ENCODE results near the gene FRMPD4.
"Not testable (repeated sequence)": the region's sequence is repeated elsewhere in the genome, so short reads cannot be mapped to it uniquely, and the experiment has no call there.

The FRMPD4 gene

GRCh38 chrX:12446342-12447075 is 308.2 kb downstream of the FRMPD4 start:
- DNase-seq: no peak

DNA sequence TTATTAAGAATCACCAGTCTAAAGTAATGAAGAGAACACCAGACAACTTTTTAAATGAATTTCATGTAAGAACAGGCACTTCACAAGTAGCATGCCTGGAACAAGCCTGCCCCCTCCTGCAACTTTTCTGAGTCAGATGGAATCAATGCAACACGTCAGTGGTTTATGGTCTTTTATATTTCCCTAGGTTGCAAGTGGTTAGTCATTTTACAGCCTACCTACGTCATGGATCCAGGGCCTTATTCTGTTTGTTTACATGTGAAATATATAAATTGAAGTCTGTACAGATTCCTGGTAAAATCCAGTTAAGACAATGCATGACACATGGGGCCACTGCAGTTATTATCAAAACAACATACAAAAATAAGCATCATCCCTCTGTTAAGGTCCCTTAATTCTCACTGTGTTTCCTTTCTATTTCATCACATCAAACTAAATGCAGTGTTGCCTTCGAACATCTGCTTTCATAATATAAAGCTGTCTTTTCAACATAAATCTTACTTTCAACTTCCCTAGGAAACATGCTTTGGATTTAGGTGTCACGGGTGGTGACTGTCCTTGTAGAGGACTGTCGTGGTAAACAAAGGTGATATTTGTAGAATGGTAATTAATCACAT is 309.3 kb downstream of the FRMPD4 start:
- no peak for DNase-seq

DNA sequence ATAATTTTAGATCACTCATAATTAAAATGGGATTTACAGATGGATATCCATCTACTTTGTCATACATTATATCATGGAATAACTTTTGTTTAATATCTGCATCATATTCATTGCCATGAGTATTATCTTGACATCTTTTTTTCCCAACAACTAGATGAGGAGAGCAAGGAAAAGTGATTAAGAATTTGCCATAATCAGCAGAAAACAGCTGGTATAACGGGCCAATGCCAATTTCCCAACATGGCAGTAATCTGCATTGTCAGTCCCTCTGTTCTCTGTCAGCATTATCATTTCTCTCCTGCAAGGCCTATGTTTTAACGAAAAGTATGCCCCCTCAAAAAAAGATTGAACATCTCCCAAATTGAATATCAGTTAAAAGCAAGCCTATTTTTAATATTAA is 314.0 kb downstream of the FRMPD4 start:
- no peak for DNase-seq

- DNase-seq: no peak
Measured at GRCh38 chrX:12460929-12461328, 322.7 kb downstream of the FRMPD4 start.

DNA sequence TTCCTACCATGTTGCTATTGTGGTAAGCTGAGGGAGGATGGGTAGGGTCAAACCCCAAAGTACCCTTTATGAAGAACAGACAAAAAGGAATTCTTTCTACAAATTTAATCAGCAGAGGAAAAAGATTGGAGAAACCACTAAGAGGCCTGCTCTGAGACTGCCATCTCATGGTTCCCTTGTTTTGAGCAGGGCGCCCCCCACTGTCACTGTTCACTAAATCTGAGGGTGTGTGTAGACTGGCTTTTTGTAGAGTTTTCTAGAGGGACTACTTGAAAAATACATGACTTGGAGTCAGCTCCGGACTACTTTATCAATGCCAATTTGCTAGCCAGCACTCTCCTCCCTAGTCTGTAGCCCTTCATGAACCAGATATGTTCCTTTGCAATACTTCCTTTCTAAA is 324.8 kb downstream of the FRMPD4 start:
- no peak for DNase-seq

DNA sequence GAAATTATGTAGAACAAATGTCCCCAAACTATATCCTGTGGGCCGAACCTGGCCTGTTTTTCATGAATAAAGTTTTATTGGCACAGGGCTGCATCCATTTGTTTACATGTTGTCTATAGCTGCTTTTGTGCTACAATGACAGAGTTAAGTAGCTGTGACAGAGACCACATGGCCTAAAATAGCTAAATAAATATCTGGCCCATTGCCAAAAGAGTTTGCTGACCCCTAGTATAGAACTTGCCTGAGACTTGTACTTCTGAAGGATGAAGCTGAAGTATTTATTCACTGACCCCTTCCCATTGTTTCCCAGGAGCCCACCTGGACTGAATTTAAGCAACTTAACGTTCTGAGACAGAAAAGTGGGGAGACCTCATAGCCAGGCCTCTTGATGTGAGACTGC is 325.6 kb downstream of the FRMPD4 start:
- DNase-seq: no peak

GRCh38 chrX:12467321-12467720 is 329.0 kb downstream of the FRMPD4 start:
- DNase-seq: no peak

- DNase-seq: no peak
Measured at GRCh38 chrX:12469296-12469695, 331.0 kb downstream of the FRMPD4 start.

DNA sequence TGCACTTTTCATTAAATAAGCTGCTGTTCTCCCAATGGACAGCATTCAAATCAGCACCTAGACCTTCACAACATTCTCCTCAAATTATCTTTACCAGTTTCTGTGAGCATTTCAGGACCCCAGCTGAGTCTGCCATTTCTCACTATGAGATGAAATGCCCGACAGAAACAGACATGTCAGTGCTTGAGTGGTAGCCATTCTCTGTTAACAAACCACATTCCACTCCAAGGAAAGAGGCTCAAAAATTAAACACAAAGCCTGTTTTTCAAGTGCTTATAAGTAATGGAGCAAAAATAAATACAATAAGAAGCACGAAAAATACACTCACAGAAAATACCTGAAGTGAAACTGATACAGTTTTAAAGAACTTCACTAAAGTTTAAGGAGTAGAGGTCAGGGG is 332.8 kb downstream of the FRMPD4 start:
- no peak for DNase-seq

GRCh38 chrX:12480956-12481355 is 342.7 kb downstream of the FRMPD4 start:
- DNase-seq: no peak

DNA sequence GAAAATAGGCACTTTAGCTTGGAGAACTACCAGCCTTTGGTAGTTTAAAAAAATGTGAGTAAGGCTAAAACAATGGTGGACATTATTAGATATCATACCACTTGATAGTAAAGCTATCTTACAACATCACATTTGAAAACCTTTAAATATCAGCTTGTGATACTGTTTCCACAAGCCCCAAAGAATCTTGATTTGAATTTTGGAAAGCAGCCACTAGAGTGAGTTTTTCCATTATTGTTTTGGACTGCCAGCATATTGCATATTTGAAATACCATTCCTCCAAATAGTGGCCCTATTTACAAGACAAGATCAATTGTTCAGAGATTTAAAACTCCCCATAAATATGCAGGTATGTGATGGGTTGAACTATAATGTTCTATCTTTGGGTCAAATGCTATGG is 349.9 kb downstream of the FRMPD4 start:
- no peak for DNase-seq

DNA sequence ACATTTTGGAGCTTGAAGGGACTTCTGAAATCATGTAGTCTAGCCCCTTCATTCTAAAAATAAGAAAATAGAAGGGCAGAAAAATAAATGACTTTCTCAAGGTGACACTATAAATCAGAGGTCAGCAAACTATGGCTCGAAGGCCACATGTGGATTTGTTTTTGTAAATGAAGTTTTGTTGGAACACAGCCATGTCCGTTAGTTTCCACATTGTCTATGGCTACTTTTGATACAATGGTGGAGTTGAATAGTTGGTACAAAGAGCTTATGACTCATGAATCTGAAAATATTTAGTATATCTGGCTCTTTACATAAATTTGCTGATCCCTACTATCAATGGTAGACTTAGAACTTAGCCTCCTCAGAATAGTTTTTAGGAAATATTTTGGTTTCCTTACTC is 350.5 kb downstream of the FRMPD4 start:
- no peak for DNase-seq

DNA sequence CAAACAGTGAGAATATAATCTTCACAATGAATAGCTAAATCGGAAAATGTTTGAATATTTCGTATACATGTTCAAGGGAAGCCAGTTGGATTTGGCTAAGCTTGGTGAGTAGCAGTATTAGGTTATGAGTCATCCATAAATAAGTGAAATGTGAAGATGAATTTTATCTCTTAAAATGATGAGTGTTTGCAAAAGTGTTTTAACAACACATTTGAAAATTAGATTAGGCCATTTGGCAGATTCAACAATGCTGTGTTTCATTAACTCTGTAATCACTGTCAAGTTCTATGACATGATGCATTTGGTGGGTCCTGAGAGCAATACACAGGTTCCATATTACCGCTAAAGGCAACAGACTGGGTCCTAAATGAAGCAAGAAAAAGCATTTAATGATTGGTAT is 351.1 kb downstream of the FRMPD4 start:
- no peak for DNase-seq

DNA sequence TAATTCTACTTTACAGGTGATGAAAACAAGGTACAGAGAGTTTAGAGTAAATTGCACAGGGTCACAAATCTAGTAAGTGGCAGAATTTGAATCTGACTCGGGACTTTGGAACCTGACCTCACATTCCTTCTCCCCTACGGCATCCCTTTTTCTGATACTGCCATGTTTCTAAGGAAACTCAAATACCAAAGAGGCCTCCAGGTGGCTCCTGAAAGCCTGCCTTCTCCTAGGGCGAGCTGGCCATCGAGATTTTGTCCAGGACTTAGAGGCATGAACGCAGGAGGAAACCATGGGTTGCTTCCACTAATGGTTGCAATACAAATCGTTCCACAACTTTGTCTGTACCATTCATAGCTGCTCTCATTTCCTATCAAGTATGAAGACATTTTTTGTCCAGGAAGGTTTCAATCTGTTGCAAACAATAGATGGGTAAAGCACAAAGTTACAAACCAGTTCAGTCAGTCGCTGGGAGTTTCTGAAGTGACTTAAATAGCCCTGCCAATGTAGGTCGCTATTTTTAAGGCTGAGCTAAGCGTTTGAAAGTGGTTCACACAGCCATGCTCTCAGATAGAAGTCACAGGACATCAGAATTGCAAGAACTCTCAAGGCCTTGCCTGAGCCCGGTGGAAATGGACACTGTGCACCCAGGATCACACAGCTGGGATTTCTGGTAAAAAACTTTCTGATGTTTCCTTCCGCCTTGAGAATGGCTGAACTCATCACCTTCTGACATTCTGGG is 356.3 kb downstream of the FRMPD4 start:
- DNase-seq: no peak

DNA sequence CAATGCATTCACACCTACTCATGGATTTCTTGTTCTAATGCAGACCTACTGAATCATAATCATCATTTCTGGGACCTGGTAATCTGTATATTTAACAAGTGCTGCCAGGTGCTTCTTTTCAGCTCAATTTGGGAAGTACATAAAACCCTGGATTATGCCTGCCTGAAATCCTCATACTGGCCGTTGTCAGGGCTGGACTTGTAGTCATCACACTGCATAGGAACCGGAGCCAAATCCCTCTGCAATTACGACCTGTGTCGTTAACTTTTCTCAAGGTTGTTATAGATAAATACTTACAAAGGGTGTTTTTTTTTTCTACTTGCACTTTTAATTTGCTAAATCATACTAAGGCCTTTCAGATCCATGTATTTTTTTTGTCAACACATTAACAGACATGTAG is 358.1 kb downstream of the FRMPD4 start:
- DNase-seq: no peak

- DNase-seq: no peak
Measured at GRCh38 chrX:12497832-12498591, 359.7 kb downstream of the FRMPD4 start.

GRCh38 chrX:12505127-12505526 is 366.9 kb downstream of the FRMPD4 start:
- no peak for DNase-seq

- DNase-seq: not testable (repeated sequence)
Measured at GRCh38 chrX:12515384-12515783, 377.1 kb downstream of the FRMPD4 start.

DNA sequence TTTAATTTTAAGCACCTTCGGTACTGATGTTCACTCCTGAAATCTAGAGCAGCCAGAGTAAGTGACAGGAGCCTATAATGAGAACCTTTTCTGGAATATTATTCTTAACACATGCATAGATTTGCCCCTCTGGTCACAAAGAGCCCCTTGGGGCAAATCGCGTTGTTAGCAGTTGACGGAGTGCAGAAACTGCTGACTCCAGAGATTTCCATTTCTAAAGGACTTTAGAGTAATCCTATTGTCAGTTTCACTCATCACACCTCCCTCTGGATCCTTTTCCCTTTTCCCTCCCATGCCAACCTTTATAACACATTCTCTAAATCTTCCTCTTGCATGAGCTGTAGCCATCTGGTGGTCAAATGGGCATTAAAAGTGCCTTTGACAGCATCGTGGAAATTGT is 388.0 kb downstream of the FRMPD4 start:
- DNase-seq: no peak

DNA sequence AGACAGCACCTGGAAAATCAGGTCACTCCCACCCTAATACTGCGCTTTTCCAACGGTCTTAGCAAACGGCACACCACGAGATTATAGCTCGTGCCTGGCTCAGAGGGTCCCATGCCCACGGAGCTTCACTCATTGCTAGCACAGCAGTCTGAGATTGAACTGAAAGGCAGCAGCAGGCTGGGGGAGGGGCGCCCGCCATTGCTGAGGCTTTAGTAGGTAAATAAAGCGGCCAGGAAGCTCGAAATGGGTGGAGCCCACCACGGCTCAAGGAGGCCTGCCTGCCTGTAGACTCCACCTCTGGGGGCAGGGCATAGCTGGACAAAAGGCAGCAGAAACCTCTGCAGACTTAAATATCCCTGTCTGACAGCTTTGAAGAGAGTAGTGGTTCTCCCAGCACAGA is 399.8 kb downstream of the FRMPD4 start:
- not testable (repeated sequence) for DNase-seq

DNA sequence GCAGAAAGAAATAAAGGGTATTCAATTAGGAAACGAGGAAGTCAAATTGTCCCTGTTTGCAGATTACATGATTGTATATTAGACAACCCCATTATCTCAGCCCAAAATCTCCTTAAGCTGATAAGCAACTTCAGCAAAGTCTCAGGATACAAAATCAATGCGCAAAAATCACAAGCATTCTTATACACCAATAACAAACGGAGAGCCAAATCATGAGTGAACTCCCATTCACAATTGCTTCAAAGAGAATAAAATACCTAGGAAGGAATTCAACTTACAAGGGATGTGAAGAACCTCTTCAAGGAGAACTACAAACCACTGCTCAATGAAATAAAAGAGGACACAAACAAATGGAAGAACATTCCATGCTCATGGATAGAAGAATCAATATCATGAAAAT is 404.0 kb downstream of the FRMPD4 start:
- not testable (repeated sequence) for DNase-seq

GRCh38 chrX:12548341-12548740 is 410.1 kb downstream of the FRMPD4 start:
- no peak for DNase-seq

DNA sequence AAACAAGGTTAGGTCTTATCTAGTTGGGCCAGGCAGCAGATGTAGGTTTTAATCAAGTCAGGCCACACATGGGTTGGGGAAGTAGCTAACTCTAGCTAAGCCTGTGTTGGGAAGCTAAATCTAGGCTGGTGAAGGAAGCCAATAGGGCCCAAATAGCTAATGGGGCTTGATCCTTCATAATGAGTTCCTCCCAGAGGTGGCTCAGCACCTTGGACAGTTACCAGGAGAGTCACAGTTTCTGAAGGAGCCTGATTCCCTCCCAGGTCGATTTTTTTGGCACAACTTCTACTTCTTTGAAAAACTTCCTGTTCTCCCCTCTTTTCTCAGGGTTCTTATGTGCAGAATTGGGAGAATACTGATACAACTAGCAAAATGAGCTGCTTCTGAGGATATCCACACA is 410.5 kb downstream of the FRMPD4 start:
- DNase-seq: no peak
